ENCODE results near the gene MT1X. TPM values are rescaled to one million over a fixed set of nuclear protein-coding genes. Genes with fewer than 3 reads are reported as not detected.

Gene MT1X
- total and polyA plus RNA-seq, 2 of the 13 experiments (the other 11 are each of a cell fraction or from before 2014, with no cell fraction given), result 19.7 to 288 TPM

DNA sequence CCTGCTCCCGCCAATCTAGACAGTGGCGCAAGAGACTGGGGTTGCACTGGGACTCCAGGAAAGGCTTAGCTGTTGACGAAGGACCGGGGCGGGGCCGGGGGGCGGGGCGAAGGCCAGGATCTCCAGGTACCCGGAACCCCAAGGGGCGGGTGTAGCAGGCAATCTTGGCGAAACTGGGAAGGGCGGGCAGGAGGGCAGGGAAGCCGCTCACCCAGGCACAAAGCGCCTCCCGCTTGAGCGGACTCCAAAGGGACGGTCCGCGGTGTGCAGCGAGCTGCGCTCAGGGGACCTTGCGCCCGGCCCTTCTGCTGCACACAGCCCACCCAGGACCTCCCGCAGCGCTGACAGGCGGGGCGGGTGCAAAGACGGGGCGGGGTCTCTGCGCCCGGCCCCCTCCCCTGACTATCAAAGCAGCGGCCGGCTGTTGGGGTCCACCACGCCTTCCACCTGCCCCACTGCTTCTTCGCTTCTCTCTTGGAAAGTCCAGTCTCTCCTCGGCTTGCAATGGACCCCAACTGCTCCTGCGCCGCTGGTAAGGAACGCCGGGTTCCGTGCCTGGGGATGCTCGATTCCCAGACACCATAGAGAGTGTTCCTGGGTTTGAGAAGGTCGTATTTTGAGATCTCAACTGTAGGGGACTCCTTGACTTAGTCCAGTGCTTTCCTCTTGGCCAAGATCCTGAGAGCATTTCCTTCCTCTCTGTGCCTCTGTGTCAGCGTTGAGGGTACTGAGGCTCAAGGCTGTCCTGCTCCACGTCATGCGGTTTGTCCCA, 24.5 kb upstream of the MT1X start, which contains the start of gene MT1F (continued):
- TF ChIP-seq, protein P1, sequence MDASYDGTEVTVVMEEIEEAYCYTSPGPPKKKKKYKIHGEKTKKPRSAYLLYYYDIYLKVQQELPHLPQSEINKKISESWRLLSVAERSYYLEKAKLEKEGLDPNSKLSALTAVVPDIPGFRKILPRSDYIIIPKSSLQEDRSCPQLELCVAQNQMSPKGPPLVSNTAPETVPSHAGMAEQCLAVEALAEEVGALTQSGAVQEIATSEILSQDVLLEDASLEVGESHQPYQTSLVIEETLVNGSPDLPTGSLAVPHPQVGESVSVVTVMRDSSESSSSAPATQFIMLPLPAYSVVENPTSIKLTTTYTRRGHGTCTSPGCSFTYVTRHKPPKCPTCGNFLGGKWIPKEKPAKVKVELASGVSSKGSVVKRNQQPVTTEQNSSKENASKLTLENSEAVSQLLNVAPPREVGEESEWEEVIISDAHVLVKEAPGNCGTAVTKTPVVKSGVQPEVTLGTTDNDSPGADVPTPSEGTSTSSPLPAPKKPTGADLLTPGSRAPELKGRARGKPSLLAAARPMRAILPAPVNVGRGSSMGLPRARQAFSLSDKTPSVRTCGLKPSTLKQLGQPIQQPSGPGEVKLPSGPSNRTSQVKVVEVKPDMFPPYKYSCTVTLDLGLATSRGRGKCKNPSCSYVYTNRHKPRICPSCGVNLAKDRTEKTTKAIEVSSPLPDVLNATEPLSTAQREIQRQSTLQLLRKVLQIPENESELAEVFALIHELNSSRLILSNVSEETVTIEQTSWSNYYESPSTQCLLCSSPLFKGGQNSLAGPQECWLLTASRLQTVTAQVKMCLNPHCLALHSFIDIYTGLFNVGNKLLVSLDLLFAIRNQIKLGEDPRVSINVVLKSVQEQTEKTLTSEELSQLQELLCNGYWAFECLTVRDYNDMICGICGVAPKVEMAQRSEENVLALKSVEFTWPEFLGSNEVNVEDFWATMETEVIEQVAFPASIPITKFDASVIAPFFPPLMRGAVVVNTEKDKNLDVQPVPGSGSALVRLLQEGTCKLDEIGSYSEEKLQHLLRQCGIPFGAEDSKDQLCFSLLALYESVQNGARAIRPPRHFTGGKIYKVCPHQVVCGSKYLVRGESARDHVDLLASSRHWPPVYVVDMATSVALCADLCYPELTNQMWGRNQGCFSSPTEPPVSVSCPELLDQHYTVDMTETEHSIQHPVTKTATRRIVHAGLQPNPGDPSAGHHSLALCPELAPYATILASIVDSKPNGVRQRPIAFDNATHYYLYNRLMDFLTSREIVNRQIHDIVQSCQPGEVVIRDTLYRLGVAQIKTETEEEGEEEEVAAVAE (CRISPR knock-in tag; IDR thresholded peaks at IDR 0.05; ENCODE audit: borderline replicate concordance), result no peak
- TF ChIP-seq YEATS4 (CRISPR knock-in tag; IDR thresholded peaks at IDR 0.05; ENCODE audit: borderline replicate concordance) (peak; percentile 78; the same call in 1 of the 2 replicates), ZFP62 (CRISPR knock-in tag; IDR thresholded peaks at IDR 0.05) (no peak), CHD4 (IDR thresholded peaks at IDR 0.05; ENCODE audit: borderline replicate concordance, low read length) (no peak), ZNF232 (CRISPR knock-in tag; IDR thresholded peaks at IDR 0.05; ENCODE audit: borderline replicate concordance) (no peak), FOXK1 (CRISPR knock-in tag; IDR thresholded peaks at IDR 0.05; ENCODE audit: borderline replicate concordance, low read depth) (peak; percentile 52; the same call in 1 of the 2 replicates), ATF4 (CRISPR knock-in tag; IDR thresholded peaks at IDR 0.05) (no peak), HMG20B (CRISPR knock-in tag; conservative IDR thresholded peaks at IDR 0.05) (peak; percentile 38; the same call in 1 of the 2 replicates), SIX1 (CRISPR knock-in tag; IDR thresholded peaks at IDR 0.05; ENCODE audit: borderline replicate concordance) (no peak), BORCS8-MEF2B (CRISPR knock-in tag; IDR thresholded peaks at IDR 0.05) (no peak), ZNF788 (CRISPR knock-in tag; IDR thresholded peaks at IDR 0.05; ENCODE audit: borderline replicate concordance) (peak; percentile 61; the same call in 1 of the 2 replicates), CENPT (CRISPR knock-in tag; IDR thresholded peaks at IDR 0.05; ENCODE audit: low read depth) (no peak), ZNF205 (CRISPR knock-in tag; IDR thresholded peaks at IDR 0.05) (0 out of 2 replicates have a peak, but pooled peaks have one; percentile 41), MTF2 (CRISPR knock-in tag; IDR thresholded peaks at IDR 0.05; ENCODE audit: borderline replicate concordance) (peak; percentile 87; the same call in 1 of the 2 replicates), ZBTB39 (CRISPR knock-in tag; IDR thresholded peaks at IDR 0.05) (no peak), TCF12 (IDR thresholded peaks at IDR 0.05) (no peak), TCF12 (CRISPR knock-in tag; IDR thresholded peaks at IDR 0.05) (no peak)
- TF ChIP-seq, protein P2, sequence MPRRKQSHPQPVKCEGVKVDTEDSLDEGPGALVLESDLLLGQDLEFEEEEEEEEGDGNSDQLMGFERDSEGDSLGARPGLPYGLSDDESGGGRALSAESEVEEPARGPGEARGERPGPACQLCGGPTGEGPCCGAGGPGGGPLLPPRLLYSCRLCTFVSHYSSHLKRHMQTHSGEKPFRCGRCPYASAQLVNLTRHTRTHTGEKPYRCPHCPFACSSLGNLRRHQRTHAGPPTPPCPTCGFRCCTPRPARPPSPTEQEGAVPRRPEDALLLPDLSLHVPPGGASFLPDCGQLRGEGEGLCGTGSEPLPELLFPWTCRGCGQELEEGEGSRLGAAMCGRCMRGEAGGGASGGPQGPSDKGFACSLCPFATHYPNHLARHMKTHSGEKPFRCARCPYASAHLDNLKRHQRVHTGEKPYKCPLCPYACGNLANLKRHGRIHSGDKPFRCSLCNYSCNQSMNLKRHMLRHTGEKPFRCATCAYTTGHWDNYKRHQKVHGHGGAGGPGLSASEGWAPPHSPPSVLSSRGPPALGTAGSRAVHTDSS (CRISPR knock-in tag; conservative IDR thresholded peaks at IDR 0.05), result no peak
- TF ChIP-seq, protein P3, sequence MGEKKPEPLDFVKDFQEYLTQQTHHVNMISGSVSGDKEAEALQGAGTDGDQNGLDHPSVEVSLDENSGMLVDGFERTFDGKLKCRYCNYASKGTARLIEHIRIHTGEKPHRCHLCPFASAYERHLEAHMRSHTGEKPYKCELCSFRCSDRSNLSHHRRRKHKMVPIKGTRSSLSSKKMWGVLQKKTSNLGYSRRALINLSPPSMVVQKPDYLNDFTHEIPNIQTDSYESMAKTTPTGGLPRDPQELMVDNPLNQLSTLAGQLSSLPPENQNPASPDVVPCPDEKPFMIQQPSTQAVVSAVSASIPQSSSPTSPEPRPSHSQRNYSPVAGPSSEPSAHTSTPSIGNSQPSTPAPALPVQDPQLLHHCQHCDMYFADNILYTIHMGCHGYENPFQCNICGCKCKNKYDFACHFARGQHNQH (CRISPR knock-in tag; IDR thresholded peaks at IDR 0.05), result peak; percentile 33; the same call in 1 of the 2 replicates

All from HepG2 (cell line).